Bronchial epithelial cell (primary cell): Measurements from ENCODE around the gene DAB1. TPM values are rescaled to one million over a fixed set of nuclear protein-coding genes. Genes with fewer than 3 reads are reported as not detected.

Experiments used
- DNase-seq: peaks from one replicate; pipeline ENCODE4 v3.0.0-alpha.2; 2010; ENCODE audit warnings: low read depth
- FAIRE-seq: peaks from 2 replicates; lab custom pipeline; 2011; peaks lifted over from hg19 to GRCh38; lab: Jason Lieb, UNC
- H3K27me3 ChIP-seq: 2 replicates; pipeline ENCODE4 v1.5.1; 2011; ENCODE audit warnings: low read length; ENCODE audit not compliant: control insufficient read depth, insufficient read depth
- H3K36me3 ChIP-seq: 2 replicates; pipeline ENCODE4 v1.5.1; 2011; ENCODE audit warnings: low read length; ENCODE audit not compliant: control insufficient read depth, insufficient read depth
- H3K4me3 ChIP-seq: 2 replicates; pipeline ENCODE4 v1.5.1; 2011; ENCODE audit warnings: mild to moderate bottlenecking, low read depth, low read length, control low read depth
- CTCF ChIP-seq: IDR thresholded peaks from 2 replicates; pipeline ENCODE4 v1.5.1; 2011; ENCODE audit warnings: mild to moderate bottlenecking, moderate library complexity, low read length, control low read depth, inconsistent platforms; ENCODE audit not compliant: insufficient read depth, severe bottlenecking
- total RNA-seq: library from RNA; depleted of rRNA; stranded (reverse); fragments of >200 nt; gene quantifications from 2 replicates; pipeline ENCODE4 v1.2.1, GENCODE V29; 2014

The DAB1 gene
- total RNA-seq, 1 donor from 2014 or later, result not detected

- DNase-seq (no peak), FAIRE-seq (no peak)
- H3K27me3 ChIP-seq, result no peaks in the 10 kb centered on the region
Measured at GRCh38 chr1:57336793-57337192, 87.1 kb downstream of the DAB1 start.

GRCh38 chr1:57331620-57332019 is 92.2 kb downstream of the DAB1 start:
- TF ChIP-seq CTCF, result no peak

More at GRCh38 chr1:57336793-57337192, 87.1 kb downstream of the DAB1 start:
- no peak for TF ChIP-seq CTCF
- no peak overlapping the region for H3K4me3 ChIP-seq
- H3K36me3 ChIP-seq, result no peaks in the 10 kb centered on the region

GRCh38 chr1:57329937-57330336 is 93.9 kb downstream of the DAB1 start:
- DNase-seq (no peak), FAIRE-seq (no peak)
- TF ChIP-seq CTCF, result no peak
- H3K27me3 ChIP-seq, result no peaks in the 10 kb centered on the region
- no peak overlapping the region for H3K4me3 ChIP-seq
- no peaks in the 10 kb centered on the region for H3K36me3 ChIP-seq

More at GRCh38 chr1:57331620-57332019, 92.2 kb downstream of the DAB1 start:
- Histone ChIP-seq H3K27me3 (no peaks in the 10 kb centered on the region), H3K4me3 (no peak overlapping the region), H3K36me3 (no peaks in the 10 kb centered on the region)
- no peak for DNase-seq
- FAIRE-seq, result no peak

GRCh38 chr1:57329001-57329527 is 94.8 kb downstream of the DAB1 start:
- no peaks in the 10 kb centered on the region for H3K27me3 ChIP-seq
- no peak overlapping the region for H3K4me3 ChIP-seq
- no peaks in the 10 kb centered on the region for H3K36me3 ChIP-seq
- no peak for DNase-seq
- TF ChIP-seq CTCF, result no peak
- FAIRE-seq, result no peak

GRCh38 chr1:57327946-57328345 is 95.9 kb downstream of the DAB1 start:
- FAIRE-seq, result no peak
- no peak for TF ChIP-seq CTCF
- Histone ChIP-seq H3K27me3 (no peaks in the 10 kb centered on the region), H3K4me3 (no peak overlapping the region), H3K36me3 (no peaks in the 10 kb centered on the region)
- DNase-seq, result no peak

- no peak overlapping the region for H3K4me3 ChIP-seq
- no peaks in the 10 kb centered on the region for H3K27me3 ChIP-seq
- FAIRE-seq (no peak), DNase-seq (no peak)
- no peaks in the 10 kb centered on the region for H3K36me3 ChIP-seq
- no peak for TF ChIP-seq CTCF
Measured at GRCh38 chr1:57327336-57327735, 96.5 kb downstream of the DAB1 start.
